GM23338 (cell line): ENCODE results near the gene SNTG2. TPM values are rescaled to one million over a fixed set of nuclear protein-coding genes. Genes with fewer than 3 reads are reported as not detected.

Source experiments
- ATAC-seq: fragments of 200-7000 bp; cut with Tn5 transposase; 3 replicates; pipeline ENCODE4 v1.9.1; 2020
- DNase-seq: peaks from one replicate; pipeline ENCODE4 v3.0.0-alpha.2; 2015; ENCODE audit warnings: low spot score
- H2AFZ ChIP-seq: fragments of 200-600 bp; sonication (generic); 2 replicates; pipeline ENCODE4 v1.8.0; 2016; ENCODE audit warnings: antibody characterized with exemption, mild to moderate bottlenecking, moderate library complexity
- H3F3A ChIP-seq: fragments of 200-600 bp; sonication (generic); replicated peaks from 2 replicates; pipeline ENCODE4 v1.8.0; 2017; ENCODE audit warnings: antibody characterized with exemption, mixed run types, low read depth
- H3K27ac ChIP-seq: fragments of 200-600 bp; sonication (generic); 2 replicates; pipeline ENCODE4 v1.6.1; 2016; ENCODE audit warnings: low read depth
- H3K27me3 ChIP-seq: fragments of 200-600 bp; sonication (generic); 2 replicates; pipeline ENCODE4 v1.8.0; 2016; ENCODE audit warnings: mild to moderate bottlenecking, mixed run types, moderate library complexity; ENCODE audit not compliant: insufficient read depth
- H3K36me3 ChIP-seq: fragments of 200-600 bp; sonication (generic); 2 replicates; pipeline ENCODE4 v1.8.0; 2016; ENCODE audit warnings: mild to moderate bottlenecking; ENCODE audit not compliant: insufficient read depth
- H3K4me1 ChIP-seq: fragments of 200-600 bp; sonication (generic); 2 replicates; pipeline ENCODE4 v1.8.0; 2016; ENCODE audit warnings: mild to moderate bottlenecking, moderate library complexity; ENCODE audit not compliant: insufficient read depth
- H3K4me2 ChIP-seq: fragments of 200-600 bp; sonication (generic); 2 replicates; pipeline ENCODE4 v1.7.1; 2017; ENCODE audit warnings: mixed run types
- H3K4me3 ChIP-seq: fragments of 200-600 bp; sonication (generic); 2 replicates; pipeline ENCODE4 v1.6.1; 2016; ENCODE audit warnings: mixed run types
- H3K79me2 ChIP-seq: fragments of 200-600 bp; sonication (generic); replicated peaks from 2 replicates; pipeline ENCODE4 v1.8.0; 2017; ENCODE audit warnings: mild to moderate bottlenecking; ENCODE audit not compliant: insufficient read depth
- H3K9me2 ChIP-seq: fragments of 200-600 bp; sonication (generic); 2 replicates; pipeline ENCODE4 v1.8.0; 2017; ENCODE audit not compliant: insufficient read depth
- H4K20me1 ChIP-seq: fragments of 200-600 bp; sonication (generic); replicated peaks from 2 replicates; pipeline ENCODE4 v1.8.0; 2017; ENCODE audit warnings: mild to moderate bottlenecking; ENCODE audit not compliant: insufficient read depth
- H3K27ac Mint-ChIP-seq: 2 replicates; pipeline ENCODE4 v1.8.0; 2020; ENCODE audit warnings: inconsistent platforms, mild to moderate bottlenecking, moderate library complexity, mixed read lengths
- H3K27me3 Mint-ChIP-seq: 3 replicates; pipeline ENCODE4 v1.8.0; 2022; ENCODE audit warnings: low read depth, mild to moderate bottlenecking, moderate library complexity, mixed read lengths, inconsistent platforms; ENCODE audit not compliant: insufficient read depth, poor library complexity
- H3K36me3 Mint-ChIP-seq: 3 replicates; pipeline ENCODE4 v1.8.0; 2021; ENCODE audit warnings: low read depth, mild to moderate bottlenecking, inconsistent platforms, moderate library complexity, mixed read lengths
- H3K4me1 Mint-ChIP-seq: 3 replicates; pipeline ENCODE4 v1.8.0; 2020; ENCODE audit warnings: mild to moderate bottlenecking, inconsistent platforms, mixed read lengths
- H3K4me3 Mint-ChIP-seq: 3 replicates; pipeline ENCODE4 v1.8.0; 2021; ENCODE audit warnings: moderate library complexity, mild to moderate bottlenecking, inconsistent platforms, mixed read lengths
- H3K9me3 Mint-ChIP-seq: 3 replicates; pipeline ENCODE4 v1.8.0; 2020; ENCODE audit warnings: moderate library complexity, mild to moderate bottlenecking, inconsistent platforms, mixed read lengths
- JUNB ChIP-seq: IDR thresholded peaks from one replicate; pipeline ENCODE4 v1.6.1; 2016; ENCODE audit warnings: antibody characterized with exemption; ENCODE audit not compliant: unreplicated experiment
- NANOG ChIP-seq: IDR thresholded peaks from 2 replicates; pipeline ENCODE4 v1.6.1; 2016; ENCODE audit warnings: antibody characterized with exemption, borderline replicate concordance
- POLR2AphosphoS5 ChIP-seq: IDR thresholded peaks from 2 replicates; pipeline ENCODE4 v1.6.1; 2016; ENCODE audit warnings: antibody characterized with exemption, low read depth
- STAT1 ChIP-seq: IDR thresholded peaks from one replicate; pipeline ENCODE4 v1.6.1; 2016; ENCODE audit warnings: antibody characterized with exemption; ENCODE audit not compliant: unreplicated experiment
- ZNF114 ChIP-seq: fragments of 250-450 bp; sonication (Bioruptor Pico); IDR thresholded peaks from 2 replicates; pipeline ENCODE4 v1.5.0; 2020; ENCODE audit warnings: mild to moderate bottlenecking, moderate library complexity
- ZNF331 ChIP-seq: fragments of 250-450 bp; sonication (Bioruptor Pico); IDR thresholded peaks from 2 replicates; pipeline ENCODE4 v1.5.0; 2020; ENCODE audit warnings: low read depth, mild to moderate bottlenecking, moderate library complexity
- polyA plus RNA-seq: library from polyadenylated mRNA; unstranded; fragments of >200 nt; fragmentation: Nextera tagmentation; extraction: Ambion mirVana; gene quantifications from 2 replicates; pipeline ENCODE4 v1.2.1, GENCODE V29; 2016
- total RNA-seq: library from RNA; depleted of rRNA; stranded (reverse); fragments of >200 nt; shearing (Covaris generic); gene quantifications from 2 replicates; pipeline ENCODE4 v1.2.3, GENCODE V29; 2014
- TF ChIP-seq, protein P1 (sequence below), 2 experiments: fragments of 200-600 bp in 1 of 2; sonication (generic) in 1 of 2; conservative IDR thresholded peaks; 2 replicates each; pipeline versions ENCODE4 v1.5.1 to v1.6.1; 2016 to 2017; ENCODE audit warnings: antibody characterized with exemption in 2 of 2, low read depth in 2 of 2, mild to moderate bottlenecking in 2 of 2, moderate library complexity in 1 of 2
- TF ChIP-seq, protein P2 (sequence below): fragments of 250-450 bp; sonication (Bioruptor Pico); IDR thresholded peaks from 2 replicates; pipeline ENCODE4 v1.5.0; 2020; ENCODE audit warnings: mild to moderate bottlenecking, moderate library complexity
- TF ChIP-seq, protein P3 (sequence below): IDR thresholded peaks from one replicate; pipeline ENCODE4 v1.6.1; 2018; ENCODE audit warnings: antibody characterized with exemption; ENCODE audit not compliant: unreplicated experiment

Gene SNTG2
- total and polyA plus RNA-seq, 2 experiments from 2014 or later, result 27.5 to 60.4 TPM

DNA sequence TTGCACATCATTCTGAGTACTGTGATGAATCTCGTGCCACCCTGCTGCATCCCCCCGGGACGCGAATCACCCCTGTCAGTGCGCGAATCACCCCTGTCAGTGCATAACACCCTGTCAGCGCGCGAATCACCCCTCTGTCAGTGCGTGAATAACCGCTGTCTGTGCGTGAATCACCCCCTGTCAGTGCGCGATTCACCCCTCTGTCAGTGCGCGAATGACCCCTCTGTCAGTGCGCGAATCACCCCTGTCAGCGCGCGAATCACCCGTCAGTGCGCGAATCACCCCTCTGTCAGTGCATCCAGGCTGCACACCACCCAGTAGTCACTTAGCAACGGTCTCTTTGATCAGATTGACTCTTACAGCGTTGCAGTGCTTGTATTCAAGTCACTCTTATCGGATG is 328.2 kb downstream of the SNTG2 start (continued):
- TF ChIP-seq, protein P1, sequence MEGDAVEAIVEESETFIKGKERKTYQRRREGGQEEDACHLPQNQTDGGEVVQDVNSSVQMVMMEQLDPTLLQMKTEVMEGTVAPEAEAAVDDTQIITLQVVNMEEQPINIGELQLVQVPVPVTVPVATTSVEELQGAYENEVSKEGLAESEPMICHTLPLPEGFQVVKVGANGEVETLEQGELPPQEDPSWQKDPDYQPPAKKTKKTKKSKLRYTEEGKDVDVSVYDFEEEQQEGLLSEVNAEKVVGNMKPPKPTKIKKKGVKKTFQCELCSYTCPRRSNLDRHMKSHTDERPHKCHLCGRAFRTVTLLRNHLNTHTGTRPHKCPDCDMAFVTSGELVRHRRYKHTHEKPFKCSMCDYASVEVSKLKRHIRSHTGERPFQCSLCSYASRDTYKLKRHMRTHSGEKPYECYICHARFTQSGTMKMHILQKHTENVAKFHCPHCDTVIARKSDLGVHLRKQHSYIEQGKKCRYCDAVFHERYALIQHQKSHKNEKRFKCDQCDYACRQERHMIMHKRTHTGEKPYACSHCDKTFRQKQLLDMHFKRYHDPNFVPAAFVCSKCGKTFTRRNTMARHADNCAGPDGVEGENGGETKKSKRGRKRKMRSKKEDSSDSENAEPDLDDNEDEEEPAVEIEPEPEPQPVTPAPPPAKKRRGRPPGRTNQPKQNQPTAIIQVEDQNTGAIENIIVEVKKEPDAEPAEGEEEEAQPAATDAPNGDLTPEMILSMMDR (conservative IDR thresholded peaks at IDR 0.05; ENCODE audit: low read depth in 2 of 2), result no peak
- TF ChIP-seq, protein P2, sequence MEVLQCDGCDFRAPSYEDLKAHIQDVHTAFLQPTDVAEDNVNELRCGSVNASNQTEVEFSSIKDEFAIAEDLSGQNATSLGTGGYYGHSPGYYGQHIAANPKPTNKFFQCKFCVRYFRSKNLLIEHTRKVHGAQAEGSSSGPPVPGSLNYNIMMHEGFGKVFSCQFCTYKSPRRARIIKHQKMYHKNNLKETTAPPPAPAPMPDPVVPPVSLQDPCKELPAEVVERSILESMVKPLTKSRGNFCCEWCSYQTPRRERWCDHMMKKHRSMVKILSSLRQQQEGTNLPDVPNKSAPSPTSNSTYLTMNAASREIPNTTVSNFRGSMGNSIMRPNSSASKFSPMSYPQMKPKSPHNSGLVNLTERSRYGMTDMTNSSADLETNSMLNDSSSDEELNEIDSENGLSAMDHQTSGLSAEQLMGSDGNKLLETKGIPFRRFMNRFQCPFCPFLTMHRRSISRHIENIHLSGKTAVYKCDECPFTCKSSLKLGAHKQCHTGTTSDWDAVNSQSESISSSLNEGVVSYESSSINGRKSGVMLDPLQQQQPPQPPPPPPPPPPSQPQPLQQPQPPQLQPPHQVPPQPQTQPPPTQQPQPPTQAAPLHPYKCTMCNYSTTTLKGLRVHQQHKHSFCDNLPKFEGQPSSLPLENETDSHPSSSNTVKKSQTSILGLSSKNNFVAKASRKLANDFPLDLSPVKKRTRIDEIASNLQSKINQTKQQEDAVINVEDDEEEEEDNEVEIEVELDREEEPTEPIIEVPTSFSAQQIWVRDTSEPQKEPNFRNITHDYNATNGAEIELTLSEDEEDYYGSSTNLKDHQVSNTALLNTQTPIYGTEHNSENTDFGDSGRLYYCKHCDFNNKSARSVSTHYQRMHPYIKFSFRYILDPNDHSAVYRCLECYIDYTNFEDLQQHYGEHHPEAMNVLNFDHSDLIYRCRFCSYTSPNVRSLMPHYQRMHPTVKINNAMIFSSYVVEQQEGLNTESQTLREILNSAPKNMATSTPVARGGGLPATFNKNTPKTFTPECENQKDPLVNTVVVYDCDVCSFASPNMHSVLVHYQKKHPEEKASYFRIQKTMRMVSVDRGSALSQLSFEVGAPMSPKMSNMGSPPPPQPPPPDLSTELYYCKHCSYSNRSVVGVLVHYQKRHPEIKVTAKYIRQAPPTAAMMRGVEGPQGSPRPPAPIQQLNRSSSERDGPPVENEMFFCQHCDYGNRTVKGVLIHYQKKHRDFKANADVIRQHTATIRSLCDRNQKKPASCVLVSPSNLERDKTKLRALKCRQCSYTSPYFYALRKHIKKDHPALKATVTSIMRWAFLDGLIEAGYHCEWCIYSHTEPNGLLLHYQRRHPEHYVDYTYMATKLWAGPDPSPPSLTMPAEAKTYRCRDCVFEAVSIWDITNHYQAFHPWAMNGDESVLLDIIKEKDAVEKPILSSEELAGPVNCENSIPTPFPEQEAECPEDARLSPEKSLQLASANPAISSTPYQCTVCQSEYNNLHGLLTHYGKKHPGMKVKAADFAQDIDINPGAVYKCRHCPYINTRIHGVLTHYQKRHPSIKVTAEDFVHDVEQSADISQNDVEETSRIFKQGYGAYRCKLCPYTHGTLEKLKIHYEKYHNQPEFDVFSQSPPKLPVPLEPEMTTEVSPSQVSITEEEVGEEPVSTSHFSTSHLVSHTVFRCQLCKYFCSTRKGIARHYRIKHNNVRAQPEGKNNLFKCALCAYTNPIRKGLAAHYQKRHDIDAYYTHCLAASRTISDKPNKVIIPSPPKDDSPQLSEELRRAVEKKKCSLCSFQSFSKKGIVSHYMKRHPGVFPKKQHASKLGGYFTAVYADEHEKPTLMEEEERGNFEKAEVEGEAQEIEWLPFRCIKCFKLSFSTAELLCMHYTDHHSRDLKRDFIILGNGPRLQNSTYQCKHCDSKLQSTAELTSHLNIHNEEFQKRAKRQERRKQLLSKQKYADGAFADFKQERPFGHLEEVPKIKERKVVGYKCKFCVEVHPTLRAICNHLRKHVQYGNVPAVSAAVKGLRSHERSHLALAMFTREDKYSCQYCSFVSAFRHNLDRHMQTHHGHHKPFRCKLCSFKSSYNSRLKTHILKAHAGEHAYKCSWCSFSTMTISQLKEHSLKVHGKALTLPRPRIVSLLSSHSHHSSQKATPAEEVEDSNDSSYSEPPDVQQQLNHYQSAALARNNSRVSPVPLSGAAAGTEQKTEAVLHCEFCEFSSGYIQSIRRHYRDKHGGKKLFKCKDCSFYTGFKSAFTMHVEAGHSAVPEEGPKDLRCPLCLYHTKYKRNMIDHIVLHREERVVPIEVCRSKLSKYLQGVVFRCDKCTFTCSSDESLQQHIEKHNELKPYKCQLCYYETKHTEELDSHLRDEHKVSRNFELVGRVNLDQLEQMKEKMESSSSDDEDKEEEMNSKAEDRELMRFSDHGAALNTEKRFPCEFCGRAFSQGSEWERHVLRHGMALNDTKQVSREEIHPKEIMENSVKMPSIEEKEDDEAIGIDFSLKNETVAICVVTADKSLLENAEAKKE (CRISPR knock-in tag), result no peak
- TF ChIP-seq ZNF331 (CRISPR knock-in tag) (no peak), POLR2AphosphoS5 (no peak), ZNF114 (CRISPR knock-in tag) (no peak)

DNA sequence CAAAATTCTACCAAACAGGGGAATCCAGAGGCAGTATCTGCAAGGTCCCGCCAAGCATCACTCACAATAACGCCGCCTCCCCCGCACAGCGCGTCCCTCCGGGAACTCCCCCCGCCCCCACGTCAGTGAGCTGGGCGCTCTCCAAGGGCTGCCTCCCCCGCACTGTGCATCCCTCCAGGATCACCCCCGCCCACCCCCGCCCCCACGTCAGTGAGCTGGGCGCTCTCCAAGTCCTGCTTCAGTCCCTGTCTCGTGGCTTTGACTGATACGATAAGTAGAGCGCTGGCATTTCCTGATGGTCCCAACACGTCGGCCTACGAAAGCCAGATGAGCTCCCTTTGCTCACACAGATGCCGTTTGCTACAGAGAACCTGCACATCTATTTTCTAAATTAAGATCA is 331.9 kb downstream of the SNTG2 start:
- Histone ChIP-seq H3K27me3 (no peaks in the 10 kb centered on the region), H3K79me2 (no peaks in the 10 kb centered on the region), H3K9me2 (peaks cover 5% of the 10 kb centered on the region; the same call in 1 of the 2 replicates), H3K4me2 (no peak overlapping the region), H4K20me1 (peaks cover 4% of the 10 kb centered on the region; the same call in 1 of the 2 replicates), H3K4me1 (no peaks in the 10 kb centered on the region), H3K27ac (no peak overlapping the region), H2AFZ (no peak overlapping the region), H3K36me3 (no peaks in the 10 kb centered on the region), H3K4me3 (no peak overlapping the region), H3F3A (no peaks in the 10 kb centered on the region)
- peaks cover 3% of the 10 kb centered on the region; the same call in 1 of the 3 replicates for H3K4me1 Mint-ChIP-seq
- ATAC-seq, result peak; percentile 78
- no peaks in the 10 kb centered on the region for H3K36me3 Mint-ChIP-seq
- no peak overlapping the region for H3K4me3 Mint-ChIP-seq
- no peaks in the 10 kb centered on the region for H3K9me3 Mint-ChIP-seq
- peaks cover 4% of the 10 kb centered on the region for H3K27me3 Mint-ChIP-seq
- no peak overlapping the region for H3K27ac Mint-ChIP-seq
- DNase-seq, result peak; percentile 46
- TF ChIP-seq NANOG (no peak), JUNB (no peak), STAT1 (no peak)
- TF ChIP-seq, protein P3, sequence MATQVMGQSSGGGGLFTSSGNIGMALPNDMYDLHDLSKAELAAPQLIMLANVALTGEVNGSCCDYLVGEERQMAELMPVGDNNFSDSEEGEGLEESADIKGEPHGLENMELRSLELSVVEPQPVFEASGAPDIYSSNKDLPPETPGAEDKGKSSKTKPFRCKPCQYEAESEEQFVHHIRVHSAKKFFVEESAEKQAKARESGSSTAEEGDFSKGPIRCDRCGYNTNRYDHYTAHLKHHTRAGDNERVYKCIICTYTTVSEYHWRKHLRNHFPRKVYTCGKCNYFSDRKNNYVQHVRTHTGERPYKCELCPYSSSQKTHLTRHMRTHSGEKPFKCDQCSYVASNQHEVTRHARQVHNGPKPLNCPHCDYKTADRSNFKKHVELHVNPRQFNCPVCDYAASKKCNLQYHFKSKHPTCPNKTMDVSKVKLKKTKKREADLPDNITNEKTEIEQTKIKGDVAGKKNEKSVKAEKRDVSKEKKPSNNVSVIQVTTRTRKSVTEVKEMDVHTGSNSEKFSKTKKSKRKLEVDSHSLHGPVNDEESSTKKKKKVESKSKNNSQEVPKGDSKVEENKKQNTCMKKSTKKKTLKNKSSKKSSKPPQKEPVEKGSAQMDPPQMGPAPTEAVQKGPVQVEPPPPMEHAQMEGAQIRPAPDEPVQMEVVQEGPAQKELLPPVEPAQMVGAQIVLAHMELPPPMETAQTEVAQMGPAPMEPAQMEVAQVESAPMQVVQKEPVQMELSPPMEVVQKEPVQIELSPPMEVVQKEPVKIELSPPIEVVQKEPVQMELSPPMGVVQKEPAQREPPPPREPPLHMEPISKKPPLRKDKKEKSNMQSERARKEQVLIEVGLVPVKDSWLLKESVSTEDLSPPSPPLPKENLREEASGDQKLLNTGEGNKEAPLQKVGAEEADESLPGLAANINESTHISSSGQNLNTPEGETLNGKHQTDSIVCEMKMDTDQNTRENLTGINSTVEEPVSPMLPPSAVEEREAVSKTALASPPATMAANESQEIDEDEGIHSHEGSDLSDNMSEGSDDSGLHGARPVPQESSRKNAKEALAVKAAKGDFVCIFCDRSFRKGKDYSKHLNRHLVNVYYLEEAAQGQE, result no peak
